Activated CD4-positive, alpha-beta T cell treated with anti-CD3 and anti-CD28 coated beads, Interleukin-2, amount 50 U/mL, for 1 hour (primary cell): Measurements from ENCODE around the gene NOXRED1.
"Not testable (repeated sequence)": the region's sequence is repeated elsewhere in the genome, so short reads cannot be mapped to it uniquely, and the experiment has no call there.

Source experiments
- DNase-seq: peaks from one replicate; pipeline ENCODE4 v3.0.0-alpha.2; 2020

Gene NOXRED1, protein sequence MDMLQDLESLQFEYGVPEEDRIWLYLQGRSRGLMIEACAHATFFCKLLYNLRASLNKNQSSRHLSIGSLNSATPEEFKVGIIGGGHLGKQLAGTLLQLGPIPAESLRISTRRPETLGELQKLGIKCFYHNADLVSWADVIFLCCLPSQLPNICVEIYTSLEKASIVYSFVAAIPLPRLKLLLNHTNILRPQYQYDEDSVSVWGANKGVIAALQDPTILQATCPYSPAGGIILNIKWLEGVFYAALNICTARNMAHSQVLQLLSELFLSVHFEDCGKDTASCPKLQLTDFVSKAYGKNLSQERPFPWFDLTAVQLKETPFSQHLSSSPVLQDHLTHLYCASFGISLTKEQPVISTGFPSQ

DNA sequence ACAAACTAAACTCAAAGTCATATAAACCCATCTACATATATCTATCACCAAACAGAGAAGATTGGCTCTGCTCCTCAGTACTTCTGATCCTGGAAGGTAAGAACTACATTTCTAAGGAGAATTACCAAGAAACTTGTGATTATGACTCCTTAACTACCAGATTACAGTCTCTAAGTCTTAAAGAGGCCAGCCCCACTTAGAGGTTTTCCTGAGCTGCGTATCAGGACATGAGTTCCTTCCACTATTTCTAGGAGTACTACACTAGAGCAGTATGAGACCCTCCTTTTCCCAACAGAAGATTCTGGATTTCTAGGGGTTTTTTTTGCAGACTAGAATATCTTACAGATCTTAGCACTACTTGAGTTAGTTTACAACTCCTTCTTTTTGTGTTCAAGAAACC lies at the start of gene NOXRED1:
NOXRED1 (minus strand) TSS at position 101 of the 400 bp plus-strand sequence. CDS start 634 bp downstream, outside the sequence.
- no peak for DNase-seq

DNA sequence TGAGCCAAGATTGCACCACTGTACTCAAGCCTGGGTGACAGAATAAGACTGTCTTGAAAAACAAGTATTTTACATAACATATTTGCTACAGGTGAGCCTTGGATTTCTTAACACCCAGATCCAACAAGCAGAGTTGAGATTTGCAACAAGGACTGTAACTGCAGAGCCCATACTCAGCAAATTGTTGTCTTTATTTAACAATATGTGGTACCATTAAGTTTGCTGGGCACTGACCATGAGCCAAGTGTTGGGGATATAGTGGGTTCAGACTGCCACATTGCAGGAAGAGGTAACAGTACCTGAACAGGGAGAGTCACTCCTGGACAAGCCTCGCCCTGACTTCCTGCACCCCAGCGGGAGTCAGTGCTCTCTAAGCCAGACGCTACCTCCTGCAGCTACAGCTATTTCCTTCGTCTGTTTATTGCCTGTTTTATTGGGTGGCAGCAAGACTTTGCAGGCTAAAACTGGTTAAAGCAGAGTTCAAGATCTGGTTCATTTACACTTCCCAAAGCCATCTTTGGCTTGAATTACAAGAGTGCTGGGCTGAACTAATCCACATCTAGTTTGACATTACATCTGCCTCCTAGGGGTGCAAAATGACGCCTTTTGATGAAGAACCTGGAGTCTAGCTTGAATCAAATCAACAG lies 47.0 kb upstream of the NOXRED1 start:
- no peak for DNase-seq

DNA sequence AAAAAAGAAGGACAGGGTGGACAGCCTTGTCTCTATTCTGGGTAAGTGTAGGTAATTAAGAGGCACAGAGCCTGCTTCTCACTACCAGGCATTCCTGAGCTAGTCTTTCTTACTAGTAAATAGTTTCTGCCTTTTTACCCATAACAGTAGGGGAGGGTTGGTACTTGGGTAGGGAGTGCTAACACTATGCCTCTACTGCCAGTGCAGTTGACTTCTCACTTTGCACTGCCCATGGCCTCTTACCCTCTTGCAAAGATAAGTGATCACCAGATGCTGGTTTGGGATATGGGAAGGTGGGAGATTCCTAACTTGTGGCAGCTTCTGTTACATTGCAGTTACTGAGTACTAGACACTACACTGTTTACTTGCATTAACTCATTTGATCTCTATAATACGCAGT lies 46.2 kb upstream of the NOXRED1 start:
- no peak for DNase-seq

DNA sequence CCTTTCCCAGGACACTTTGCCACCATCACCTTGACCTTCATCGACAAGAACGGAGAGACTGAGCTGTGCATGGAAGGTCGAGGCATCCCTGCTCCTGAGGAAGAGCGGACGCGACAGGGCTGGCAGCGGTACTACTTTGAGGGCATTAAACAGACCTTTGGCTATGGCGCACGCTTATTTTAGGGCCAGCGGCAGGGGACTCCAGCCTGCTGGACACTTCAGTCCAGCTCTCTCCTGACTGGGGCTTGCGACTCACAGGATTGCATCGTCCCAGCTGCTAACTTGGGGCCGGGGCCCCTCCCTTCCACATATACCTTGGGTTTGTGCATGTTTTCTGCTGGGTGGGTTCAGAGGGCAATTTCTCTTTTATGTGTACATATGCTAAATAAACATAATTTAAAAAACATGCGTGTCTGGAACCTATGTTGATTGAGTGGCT lies 45.8 kb upstream of the NOXRED1 start:
- DNase-seq, result no peak

DNA sequence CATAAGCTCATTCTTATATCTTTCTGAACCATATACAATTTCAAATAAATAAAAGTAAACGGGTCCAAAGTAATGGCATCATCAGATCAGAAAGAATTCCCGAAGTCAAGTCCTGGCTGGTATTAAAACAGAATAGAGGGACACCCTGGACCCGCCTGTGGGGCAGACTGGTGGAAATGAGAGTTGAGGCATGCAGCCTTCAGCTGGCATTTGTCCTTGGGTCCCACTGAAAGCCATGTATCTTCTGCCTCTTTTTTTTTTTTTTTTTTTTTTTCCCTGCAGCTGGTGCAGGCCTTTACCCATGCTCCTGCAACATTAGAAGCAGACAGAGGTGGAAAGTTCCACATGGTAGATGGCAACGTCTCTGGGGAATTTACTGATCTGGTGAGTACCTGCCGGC lies 44.5 kb upstream of the NOXRED1 start:
- DNase-seq, result no peak

DNA sequence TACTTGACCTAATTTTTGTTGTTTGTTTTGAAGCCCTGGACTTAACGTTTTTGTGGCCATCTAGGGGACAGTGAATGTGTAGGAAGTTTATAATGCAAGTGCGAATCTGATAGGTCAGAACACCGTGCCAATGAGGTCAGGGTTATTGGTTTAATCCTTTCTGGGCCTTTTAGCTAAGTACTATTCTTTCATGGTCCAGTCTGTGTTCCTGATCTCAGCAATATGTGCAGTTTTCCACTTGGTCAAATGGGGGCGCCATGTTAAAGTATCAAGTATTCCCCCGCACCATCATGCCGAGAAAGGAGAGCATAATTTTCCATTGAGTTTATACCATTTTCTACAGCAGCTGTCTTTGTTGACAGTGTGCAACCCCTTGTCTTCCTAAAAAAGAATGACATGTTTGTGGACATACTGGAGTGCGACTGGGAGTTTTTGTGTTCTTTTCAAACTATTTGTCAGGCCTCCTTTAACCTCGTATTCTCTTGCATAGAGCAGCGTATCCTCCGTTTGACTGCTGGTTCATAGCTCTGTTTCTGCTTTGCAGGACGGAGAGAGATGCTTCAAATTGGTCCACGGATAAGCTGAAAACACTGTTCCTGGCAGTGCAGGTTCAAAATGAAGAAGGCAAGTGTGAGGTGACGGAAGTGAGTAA lies 35.9 kb upstream of the NOXRED1 start:
- peak; percentile 57 for DNase-seq

DNA sequence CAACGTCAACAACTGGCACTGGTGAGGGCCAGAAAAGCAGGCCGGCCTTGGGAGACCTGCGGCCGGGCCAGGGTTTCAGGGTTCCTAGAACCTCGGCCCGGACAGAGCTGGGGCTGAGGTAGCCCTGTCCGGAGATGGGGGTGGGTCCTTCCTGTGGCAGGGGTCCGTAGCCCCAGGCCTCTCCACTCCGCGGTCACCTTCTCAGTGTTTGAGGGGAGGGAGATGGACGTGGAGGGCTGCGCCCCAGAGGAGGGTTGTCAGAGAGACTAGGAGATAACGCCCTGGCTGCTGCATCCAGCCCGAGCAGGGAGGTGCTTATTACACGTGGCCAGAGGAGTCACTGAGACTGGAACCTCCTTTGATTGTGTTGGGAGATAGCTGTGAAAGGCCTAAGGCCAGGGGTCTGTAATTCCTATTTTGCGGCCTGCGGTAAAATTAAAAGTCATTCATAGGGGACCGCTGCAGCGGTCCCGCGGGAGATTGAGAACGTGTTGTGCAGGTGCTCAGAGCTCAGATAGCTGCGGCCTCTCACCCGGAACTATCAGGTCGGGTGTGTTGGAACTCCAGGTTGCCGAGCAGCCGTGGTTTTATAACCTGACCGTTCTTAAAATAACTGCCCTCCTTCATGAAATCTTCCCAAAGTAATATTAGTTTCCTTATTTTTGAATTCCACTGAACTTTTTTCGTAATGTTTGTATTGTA lies 35.1 kb upstream of the NOXRED1 start:
- peak; percentile 13 for DNase-seq

DNA sequence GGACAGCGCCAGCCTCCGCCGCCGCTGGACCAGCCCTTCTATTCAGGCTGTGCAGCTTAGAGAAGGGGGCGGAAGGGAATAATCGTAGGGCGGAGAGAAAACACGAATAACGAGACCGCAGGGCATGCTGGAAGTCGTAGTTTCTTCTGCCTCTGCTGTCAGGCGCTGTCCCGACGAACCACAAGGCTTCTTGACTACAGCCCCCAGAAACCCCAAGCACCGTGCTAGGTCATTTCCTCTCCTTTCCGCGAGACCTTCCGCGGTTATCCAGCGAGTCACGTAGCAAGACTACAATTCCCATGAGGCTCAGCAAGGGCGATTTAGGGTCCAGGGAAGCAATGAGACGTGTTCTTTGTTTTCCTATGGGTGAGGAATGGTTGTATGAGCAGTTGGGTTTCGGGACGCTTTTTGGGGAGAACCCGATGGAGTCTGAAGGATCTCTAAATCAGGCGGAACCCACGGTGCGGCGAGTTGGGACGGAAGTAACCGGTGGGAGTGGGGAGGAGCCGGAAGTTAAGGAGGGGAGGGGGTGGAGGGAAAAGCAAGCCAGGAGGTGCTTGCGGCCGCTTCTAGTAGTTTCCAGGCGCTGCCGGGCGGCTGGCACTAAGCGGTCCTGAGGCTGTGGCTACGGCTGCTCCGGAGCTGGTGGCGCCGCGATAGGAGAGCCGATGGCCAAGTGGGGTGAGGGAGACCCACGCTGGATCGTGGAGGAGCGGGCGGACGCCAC lies 34.4 kb upstream of the NOXRED1 start, which contains the start of the genes AHSA1 and VIPAS39:
AHSA1 (plus strand) TSS at position 572 of the 727 bp plus-strand sequence; CDS start at position 669, 97 bp downstream.
VIPAS39 (minus strand) TSS at position 80 of the 727 bp plus-strand sequence. CDS start 3,499 bp downstream, outside the sequence.
- peak; percentile 90 for DNase-seq

DNA sequence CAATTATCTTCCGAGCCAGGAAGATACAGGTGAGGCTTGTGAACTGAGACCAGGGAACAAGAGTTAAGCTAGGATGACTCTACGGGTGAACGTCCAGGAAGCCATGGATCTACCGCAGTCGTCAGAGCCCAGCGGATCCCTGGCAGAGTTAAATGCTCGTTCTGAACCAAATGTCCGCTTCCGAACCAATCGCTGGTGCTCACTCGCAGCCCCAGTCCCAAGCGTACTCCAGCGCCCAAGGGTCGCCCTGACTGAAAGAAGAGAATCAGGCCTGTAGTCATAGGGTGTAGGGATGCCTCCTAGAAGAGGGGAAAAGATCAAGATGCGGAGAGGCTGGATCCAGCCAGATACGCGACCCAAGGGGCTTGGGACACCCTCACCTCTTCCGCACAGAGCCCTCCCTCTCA lies 33.8 kb upstream of the NOXRED1 start:
- no peak for DNase-seq

DNA sequence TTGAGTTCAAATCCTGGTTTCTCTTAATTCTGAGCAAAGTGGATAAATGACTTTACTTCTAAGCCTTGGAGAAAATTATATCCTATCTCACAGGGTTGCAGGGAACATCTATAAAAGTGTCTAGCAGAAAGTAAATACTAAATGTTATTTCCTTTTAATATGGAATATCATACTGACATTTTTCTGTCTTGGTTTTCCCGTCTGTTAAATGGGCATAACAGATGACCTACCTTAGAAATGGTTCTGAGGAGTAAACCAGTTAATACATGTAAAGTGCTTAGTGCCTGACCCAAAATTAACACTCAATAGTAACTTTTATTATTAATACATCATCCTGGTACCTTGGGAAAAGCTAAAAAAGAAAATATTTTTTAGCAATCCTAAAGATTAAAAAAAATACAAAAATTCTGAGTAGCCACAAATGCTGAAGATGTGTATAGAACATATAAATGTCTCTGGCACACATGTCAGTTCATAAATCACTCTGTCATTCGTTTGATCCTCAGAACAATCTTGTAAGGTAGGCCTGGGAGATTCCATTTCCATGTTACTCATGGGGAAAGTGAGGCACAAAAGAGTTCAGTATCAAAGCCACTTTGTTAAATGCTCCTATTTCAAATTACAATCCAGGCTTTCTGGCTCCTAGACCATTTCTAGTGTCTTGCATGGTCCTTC lies 32.8 kb upstream of the NOXRED1 start:
- no peak for DNase-seq

DNA sequence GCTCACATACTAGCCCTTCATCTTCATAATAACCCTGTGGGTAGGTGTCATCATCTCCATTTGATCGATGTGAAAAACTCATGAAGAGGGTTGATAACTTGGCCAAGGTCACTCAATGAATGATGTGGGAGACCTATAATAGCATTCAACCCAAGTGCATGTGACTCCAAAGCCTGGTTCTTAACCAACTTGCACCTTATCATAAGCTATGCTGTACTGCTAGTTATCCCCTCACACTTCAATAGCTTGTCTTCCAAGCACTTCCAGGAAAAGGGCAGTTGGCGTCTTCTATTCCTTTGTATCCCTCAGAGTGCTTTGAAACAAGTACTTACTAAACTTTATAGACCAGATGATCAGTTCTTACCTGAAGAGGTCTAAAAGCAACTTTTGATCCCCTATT lies 18.9 kb upstream of the NOXRED1 start:
- no peak for DNase-seq

DNA sequence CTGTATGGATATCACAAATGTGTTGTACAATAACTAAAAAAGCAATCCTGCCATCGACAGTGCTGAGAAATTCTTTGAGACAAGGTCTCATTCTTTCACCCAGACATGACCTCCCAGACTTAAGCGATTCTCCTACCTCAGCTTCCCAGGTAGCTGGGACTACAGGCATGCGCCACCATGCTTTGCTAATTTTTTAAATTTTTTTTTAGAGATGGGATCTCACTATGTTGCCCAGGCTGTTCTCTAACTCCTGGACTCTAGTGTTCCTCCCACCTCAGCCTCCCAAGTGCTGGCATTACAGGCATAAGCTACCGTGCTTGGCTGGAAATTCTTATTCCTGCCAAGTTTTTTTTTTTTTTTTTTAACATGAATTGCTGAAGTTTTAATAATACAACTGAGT lies 16.5 kb upstream of the NOXRED1 start:
- DNase-seq, result no peak

DNA sequence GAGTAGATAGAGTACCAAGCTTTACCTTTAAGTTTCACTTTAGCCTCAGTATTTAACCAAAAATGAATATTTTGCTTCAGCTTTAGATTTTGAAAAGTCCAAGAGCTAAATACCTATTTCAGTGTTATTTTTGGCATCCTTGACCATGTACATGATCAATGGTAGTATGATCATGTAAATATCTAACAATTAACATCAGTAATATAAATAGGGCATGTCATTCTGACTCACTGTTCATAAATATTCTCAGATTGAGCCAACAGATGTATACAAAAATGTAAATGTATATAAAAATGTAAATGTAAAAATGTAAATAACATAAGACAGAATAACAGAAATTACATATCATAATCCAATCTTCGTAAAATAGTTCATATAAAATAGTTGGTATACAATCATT lies 15.3 kb upstream of the NOXRED1 start:
- no peak for DNase-seq

DNA sequence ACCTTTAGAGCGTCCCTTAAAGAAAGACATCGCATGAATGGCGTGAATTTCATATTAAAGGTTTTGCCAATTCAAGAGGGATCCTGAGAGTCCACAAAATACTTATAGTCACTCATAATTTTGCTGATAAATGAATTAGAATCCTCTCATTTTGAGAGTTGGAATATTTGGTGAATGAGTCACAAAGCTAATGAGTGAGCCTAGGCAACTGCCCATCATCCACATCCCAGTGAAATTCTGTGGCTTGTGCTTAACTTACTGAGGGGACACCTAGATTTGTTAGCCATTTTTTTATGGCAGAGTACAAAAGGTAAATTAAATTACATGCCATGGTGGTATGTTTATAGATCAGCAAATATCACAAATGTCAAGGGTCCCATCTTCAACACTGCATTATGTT lies 12.7 kb upstream of the NOXRED1 start:
- DNase-seq, result no peak

DNA sequence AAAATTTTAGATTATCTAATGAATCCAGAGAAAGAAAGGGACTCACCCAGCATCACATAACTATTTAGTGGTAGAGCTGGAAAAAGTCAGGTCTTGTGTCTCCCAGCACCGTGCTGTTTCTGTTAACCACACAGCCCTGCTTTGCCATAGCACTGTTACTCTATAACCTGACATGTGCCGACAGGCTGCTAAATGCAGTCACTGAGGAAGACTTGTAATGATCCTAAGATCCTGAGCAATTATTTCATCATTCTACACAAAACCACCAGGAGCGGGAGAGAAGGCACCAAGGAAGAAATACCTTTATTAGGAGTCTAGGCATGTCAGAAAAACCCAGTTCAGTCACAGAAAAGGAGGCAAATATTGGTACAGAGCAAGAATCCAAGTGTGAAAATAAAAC lies 3.1 kb upstream of the NOXRED1 start:
- DNase-seq, result no peak

DNA sequence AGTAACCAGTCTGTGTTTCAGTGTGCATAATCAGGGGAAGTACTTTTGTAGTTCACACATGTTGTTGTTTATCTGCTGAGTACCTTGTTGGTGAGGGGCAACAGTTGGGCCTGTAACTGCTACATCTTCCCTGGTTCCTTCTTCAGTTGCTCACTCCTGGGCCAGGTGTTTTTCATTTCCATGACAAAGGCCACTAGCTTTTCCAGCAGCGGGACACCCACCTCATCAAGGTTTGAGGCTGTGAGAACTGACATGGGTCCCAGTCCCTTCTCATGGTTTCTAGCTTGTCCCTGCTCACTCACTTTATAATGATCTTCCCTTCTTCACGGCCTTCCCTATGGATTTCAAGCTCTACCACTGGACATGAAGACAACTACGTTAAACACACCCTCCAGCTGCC lies 1.5 kb upstream of the NOXRED1 start:
- no peak for DNase-seq

DNA sequence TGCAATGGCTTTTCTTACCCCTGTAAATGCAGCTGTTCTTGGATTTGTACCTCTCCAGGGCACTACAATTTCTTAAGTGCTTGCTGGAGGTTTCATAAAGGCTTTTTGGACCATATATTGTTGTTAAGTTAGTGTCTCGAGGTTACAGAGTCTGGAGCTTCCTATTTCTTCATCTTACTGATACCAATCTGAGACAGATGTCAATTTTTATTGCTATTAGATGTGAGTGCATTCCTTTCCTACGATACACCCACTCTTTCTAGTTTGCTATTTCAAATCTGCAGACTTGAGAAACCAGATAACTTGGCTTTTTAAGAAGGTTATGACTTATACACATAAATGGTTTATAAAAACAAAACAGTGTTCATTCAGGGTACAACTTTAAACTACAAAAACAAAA lies 2.1 kb downstream of the NOXRED1 start:
- DNase-seq, result no peak

DNA sequence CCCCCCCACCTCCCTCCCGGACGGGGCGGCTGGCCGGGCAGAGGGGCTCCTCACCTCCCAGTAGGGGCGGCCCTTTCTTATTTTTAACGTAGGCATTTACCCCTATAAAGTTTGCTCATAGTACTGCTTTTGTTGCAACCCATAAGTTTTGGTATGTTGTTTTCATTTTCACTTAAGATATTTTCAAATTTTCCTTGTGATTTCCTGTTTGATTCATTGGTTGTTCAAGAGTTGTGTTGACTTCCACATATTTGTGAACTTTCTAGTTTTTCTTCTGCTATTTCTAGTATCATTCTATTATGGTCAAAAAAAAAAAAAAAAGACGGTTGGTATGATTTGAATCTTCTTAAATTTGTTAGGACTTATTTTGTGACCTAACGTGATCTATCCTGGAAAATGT lies 6.5 kb downstream of the NOXRED1 start:
- no peak for DNase-seq

DNA sequence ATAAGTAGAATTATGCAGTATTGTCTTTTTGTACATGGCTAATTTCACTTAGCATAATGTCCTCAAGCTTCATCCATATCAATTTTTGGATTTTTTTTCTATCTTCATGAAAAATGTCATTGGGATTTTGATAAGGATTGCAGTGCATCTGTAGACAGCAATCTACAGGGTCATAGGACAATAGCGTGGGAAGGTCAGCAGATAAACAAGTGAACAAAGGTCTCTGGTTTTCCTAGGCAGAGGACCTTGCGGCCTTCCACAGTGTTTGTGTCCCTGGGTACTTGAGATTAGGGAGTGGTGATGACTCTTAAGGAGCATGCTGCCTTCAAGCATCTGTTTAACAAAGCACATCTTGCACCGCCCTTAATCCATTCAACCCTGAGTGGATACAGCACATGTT lies 7.2 kb downstream of the NOXRED1 start:
- not testable (repeated sequence) for DNase-seq

DNA sequence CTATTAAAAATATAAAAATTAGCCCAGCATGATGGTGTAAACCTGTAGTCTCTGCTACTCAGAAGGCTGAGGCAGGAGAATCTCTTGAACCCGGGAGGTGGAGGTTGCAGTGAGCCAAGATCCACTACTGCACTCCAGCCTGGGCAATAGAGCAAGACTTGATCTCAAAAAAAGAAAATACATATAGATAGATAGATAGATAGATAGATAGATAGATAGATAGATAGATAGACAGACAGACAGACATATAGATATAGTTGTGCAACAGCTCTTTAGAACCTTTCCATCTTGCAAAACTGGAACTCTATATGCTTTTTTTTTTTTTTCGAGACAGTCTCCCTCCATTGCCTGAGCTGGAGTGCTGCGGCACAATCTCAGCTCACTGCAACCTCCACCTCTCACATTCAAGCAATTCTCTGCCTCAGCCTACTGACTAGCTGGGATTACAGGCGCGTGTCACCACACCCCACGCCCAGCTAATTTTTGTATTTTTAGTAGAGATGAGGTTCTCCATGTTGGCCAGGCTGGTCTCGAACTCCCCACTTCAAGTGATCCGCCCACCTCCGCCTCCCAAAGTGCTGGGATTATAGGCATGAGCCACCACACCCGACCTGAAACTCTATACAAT lies 7.8 kb downstream of the NOXRED1 start:
- DNase-seq, result not testable (repeated sequence)

DNA sequence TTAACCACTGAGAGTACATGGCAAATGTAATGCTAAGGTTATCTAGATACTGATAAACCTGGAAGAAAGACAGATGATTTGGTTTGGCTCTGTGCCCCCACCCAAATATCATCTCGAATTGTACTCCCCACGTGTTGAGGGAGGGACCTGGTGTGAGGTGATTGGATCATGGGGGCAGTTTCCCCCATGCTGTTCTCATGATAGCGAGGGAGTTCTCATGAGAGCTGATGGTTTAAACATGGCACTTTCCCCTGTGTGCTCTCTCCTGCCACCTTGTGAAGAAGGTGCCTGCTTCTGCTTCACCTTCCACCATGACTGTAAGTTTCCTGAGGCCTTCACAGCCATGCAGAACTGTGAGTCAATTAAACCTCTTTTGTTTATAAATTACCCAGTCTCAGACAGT lies 14.2 kb downstream of the NOXRED1 start:
- no peak for DNase-seq
